ENCODE results near the gene PCSK7. TPM values are rescaled to one million over a fixed set of nuclear protein-coding genes. Genes with fewer than 3 reads are reported as not detected.
A peak's percentile ranks its signal among the peaks of the same experiment; 100 is the strongest.

PCSK7 gene
- total RNA-seq, 1 experiment from 2014 or later, result 43.6 TPM

DNA sequence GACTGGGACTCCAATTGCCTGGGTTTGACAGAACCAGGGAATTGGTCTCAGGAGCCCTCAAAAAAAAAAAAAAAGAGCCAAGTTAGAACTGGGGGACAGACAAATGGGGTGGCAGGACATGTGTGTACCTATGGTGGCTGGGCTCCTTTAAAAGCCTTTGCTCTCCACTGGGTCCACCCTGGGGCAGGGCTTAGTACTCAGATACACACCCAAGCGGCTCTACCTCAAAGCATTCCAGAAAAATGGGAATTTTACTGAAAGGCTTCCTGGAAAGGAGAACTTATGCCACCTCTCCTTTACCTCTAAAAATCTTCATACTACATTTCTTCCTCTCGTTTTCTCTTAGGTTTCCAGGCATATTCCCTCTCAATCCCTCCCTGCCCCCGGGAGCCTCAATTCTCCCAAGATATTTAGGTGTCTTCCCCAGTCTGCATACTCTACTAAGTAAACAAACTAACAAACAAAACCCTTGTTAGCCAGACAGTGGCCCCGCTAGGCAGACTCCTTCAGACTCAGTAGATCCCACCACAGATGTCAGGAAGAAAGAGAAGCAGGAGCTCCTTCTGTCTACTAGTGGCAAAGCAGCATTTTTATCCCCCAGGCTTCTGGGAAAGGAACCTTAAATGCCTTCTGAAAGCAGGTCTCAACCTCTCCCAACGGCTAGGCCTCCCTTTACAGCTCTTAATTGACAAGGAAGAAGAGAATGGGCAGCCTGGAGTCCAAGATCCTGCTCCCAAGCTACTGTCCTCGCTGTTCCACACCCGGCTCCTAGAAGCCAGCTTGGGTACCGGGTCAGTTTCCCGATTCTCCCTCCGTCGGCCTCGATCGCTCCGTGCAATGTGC lies 653 bp downstream of the PCSK7 start:
- ChIA-PET CTCF (interaction anchor here (0.6 to 1.1 kb wide), 3 partner anchors 53 to 137 kb away, joined by 3 read pairs; partner anchors contain the start of gene SIDT2), POLR2A (ENCODE audit: unreplicated experiment) (no interaction called here)
- Histone ChIP-seq H3K36me3 (ENCODE audit: low read depth, low read length) (peaks cover 12% of the 10 kb centered on the region; the same call in 1 of the 2 replicates), H3K9me2 (replicated peaks; ENCODE audit: low read length) (no peaks in the 10 kb centered on the region), H3K4me3 (ENCODE audit: low read length) (peak overlapping the region; percentile 86), H3K27me3 (ENCODE audit: low read length) (no peaks in the 10 kb centered on the region), H3K27ac (ENCODE audit: low read length) (peak overlapping the region; percentile 0), H3K9me3 (ENCODE audit: low read length) (no peaks in the 10 kb centered on the region), H3F3A (ENCODE audit: low read length, unreplicated experiment) (no peaks in the 10 kb centered on the region), H3K4me1 (ENCODE audit: insufficient read depth, low read length) (peaks cover 23% of the 10 kb centered on the region), H4K20me1 (ENCODE audit: low read length) (no peaks in the 10 kb centered on the region), H3K9ac (ENCODE audit: low read length) (peak overlapping the region; percentile 82), H3K4me2 (ENCODE audit: low read length) (peak overlapping the region; percentile 88), H2AFZ (ENCODE audit: low read length) (peak overlapping the region; percentile 97), H3K79me2 (ENCODE audit: low read length) (peaks cover 36% of the 10 kb centered on the region)
- DNase-seq, result peak; percentile 46
- BruUV-seq (replicated peaks), result TSS peak; percentile 47
- TF ChIP-seq CTCF (conservative IDR thresholded peaks at IDR 0.05; ENCODE audit: low read depth, low read length) (no peak), EZH2phosphoT487 (IDR thresholded peaks at IDR 0.05; ENCODE audit: borderline replicate concordance, low read length) (no peak), EZH2 (IDR thresholded peaks at IDR 0.05; ENCODE audit: low read length, unreplicated experiment) (no peak)
- peak; percentile 34 for ATAC-seq
- intact Hi-C loops (cut with micrococcal nuclease), result loop anchor here (2.0 to 10.0 kb wide), 2 partner anchors 52 to 376 kb away; partner anchors contain the start of gene SIDT2

DNA sequence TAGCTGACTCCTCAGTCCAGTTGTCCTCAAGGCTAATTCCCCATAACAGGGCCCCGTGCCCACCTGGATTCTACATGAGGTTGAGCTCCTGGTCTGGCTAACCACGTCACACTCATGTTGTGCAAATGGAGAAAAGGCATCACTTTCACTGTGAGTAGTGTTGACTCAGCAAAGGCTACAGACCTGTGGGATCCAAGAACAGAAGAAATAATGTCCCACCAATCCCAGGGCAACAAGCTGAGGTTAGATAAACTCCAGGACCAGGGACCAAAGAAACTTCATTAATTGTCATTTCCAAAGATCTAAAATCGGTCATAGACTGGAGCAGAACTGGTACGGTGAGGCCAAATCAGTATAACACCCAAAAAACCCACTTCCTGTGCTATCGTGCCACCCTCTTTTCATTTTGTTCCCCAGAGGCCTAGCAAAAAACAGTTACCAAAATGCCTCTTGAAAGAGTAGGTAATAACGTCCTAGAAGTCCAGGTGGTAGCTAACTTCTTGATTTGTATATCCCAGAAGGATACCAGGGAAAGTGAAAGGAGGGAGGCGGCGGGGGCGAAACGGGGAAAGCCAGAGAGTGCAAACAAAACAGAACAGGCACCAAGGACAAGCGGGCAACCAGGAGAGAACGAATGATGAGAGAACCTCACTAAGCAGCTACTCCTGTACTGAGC lies 1.4 kb downstream of the PCSK7 start:
- no peaks in the 10 kb centered on the region for H4K20me1 ChIP-seq (ENCODE audit: low read length)
- H3K9ac ChIP-seq (ENCODE audit: low read length), result peak overlapping the region; percentile 82
- intact Hi-C loops (cut with micrococcal nuclease), result loop anchor here (2.0 to 10.0 kb wide), 2 partner anchors 52 to 376 kb away; partner anchors contain the start of gene SIDT2
- TF ChIP-seq CTCF (conservative IDR thresholded peaks at IDR 0.05; ENCODE audit: low read depth, low read length) (no peak), EZH2 (IDR thresholded peaks at IDR 0.05; ENCODE audit: low read length, unreplicated experiment) (no peak), EZH2phosphoT487 (IDR thresholded peaks at IDR 0.05; ENCODE audit: borderline replicate concordance, low read length) (no peak)
- BruUV-seq (replicated peaks), result no TSS peak
- no peak overlapping the region for H3K27ac ChIP-seq (ENCODE audit: low read length)
- H3K4me3 ChIP-seq (ENCODE audit: low read length), result peak overlapping the region; percentile 86
- ChIA-PET POLR2A (ENCODE audit: unreplicated experiment) (no interaction called here), CTCF (interaction anchor here (1.1 kb wide), 1 partner anchor 52 kb away, joined by 3 read pairs; the partner anchor contains the start of gene SIDT2)
- no peak for ATAC-seq
- peaks cover 23% of the 10 kb centered on the region for H3K4me1 ChIP-seq (ENCODE audit: insufficient read depth, low read length)
- H3F3A ChIP-seq (ENCODE audit: low read length, unreplicated experiment), result no peaks in the 10 kb centered on the region
- no peaks in the 10 kb centered on the region for H3K9me2 ChIP-seq (replicated peaks; ENCODE audit: low read length)
- H3K36me3 ChIP-seq (ENCODE audit: low read depth, low read length), result peaks cover 17% of the 10 kb centered on the region; the same call in 1 of the 2 replicates
- DNase-seq, result peak; percentile 36
- H3K4me2 ChIP-seq (ENCODE audit: low read length), result peak overlapping the region; percentile 88
- H3K27me3 ChIP-seq (ENCODE audit: low read length), result no peaks in the 10 kb centered on the region
- no peaks in the 10 kb centered on the region for H3K9me3 ChIP-seq (ENCODE audit: low read length)
- H2AFZ ChIP-seq (ENCODE audit: low read length), result no peak overlapping the region
- peaks cover 36% of the 10 kb centered on the region for H3K79me2 ChIP-seq (ENCODE audit: low read length)
